DMS153 (cell line): ENCODE data around the gene GPM6B.

Experiments
- DNase-seq: peaks from one replicate; lab custom pipeline; 2025; lab: John Stamatoyannopoulos, UW

GPM6B gene

DNA sequence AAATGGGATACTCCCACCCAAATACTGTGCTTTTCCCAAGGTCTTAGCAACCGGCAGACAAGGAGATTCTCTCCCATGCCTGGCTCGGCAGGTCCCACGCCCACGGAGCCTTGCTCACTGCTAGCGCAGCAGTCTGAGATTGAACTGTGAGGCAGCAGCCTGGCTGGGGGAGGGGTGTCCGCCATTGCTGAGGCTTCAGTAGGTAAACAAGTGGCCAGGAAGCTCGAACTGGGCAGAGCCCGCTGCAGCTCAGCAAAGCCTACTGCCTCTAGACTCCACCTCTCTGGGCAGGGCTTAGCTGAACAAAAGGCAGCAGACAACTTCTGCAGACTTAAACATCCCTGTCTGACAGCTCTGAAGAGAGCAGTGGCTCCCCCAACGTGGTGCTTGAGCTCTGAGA, 92.0 kb downstream of the GPM6B start:
- peak; percentile 26 for DNase-seq

GRCh38 chrX:13721819-13722519, 94.9 kb downstream of the GPM6B start:
- DNase-seq: no peak

- no peak for DNase-seq
Observed at GRCh38 chrX:13721371-13721770, 95.5 kb downstream of the GPM6B start.
